Common myeloid progenitor, CD34-positive (primary cell): ENCODE results near the gene KLHDC4.
A peak's percentile ranks its signal among the peaks of the same experiment; 100 is the strongest.
"Not testable (repeated sequence)": the region's sequence is repeated elsewhere in the genome, so short reads cannot be mapped to it uniquely, and the experiment has no call there.

ENCODE experiments used
- CTCF ChIA-PET: fragments of 350-600 bp; sonication (Branson Sonifier 250); formaldehyde crosslinking; loops from one replicate; lab custom pipeline; 2021; ENCODE audit warnings: antibody characterized with exemption; lab: Charles Lee
- POLR2A ChIA-PET: fragments of 350-600 bp; sonication (Branson Sonifier 250); formaldehyde crosslinking; loops from one replicate; lab custom pipeline; 2021; ENCODE audit warnings: antibody characterized with exemption; lab: Charles Lee
- DNase-seq, 3 donors: peaks; one replicate each; pipeline versions ENCODE4 v3.0.0 to v3.0.0-alpha.2; 2013
- H3K27ac ChIP-seq, 2 experiments: 1 replicate in 1 of 2; 2 replicates in 1 of 2; pipeline ENCODE4 v1.7.0; 2013; ENCODE audit warnings: inconsistent platforms in 2 of 2, low read length in 2 of 2, mild to moderate bottlenecking in 2 of 2, low read depth in 1 of 2, moderate library complexity in 1 of 2; ENCODE audit not compliant: severe bottlenecking in 2 of 2, insufficient read depth in 1 of 2, poor library complexity in 1 of 2
- H3K27me3 ChIP-seq, 5 experiments: replicated peaks in 2 of 5; 1 replicate in 3 of 5; 2 replicates in 2 of 5; pipeline versions ENCODE4 v1.6.1 to v1.7.0; 2013; ENCODE audit warnings: low read length in 4 of 5, mild to moderate bottlenecking in 2 of 5, moderate library complexity in 2 of 5, inconsistent platforms in 1 of 5; ENCODE audit not compliant: insufficient read depth in 5 of 5, control insufficient read depth in 4 of 5
- H3K36me3 ChIP-seq, 4 experiments: 1 replicate in 2 of 4; 2 replicates in 2 of 4; pipeline versions ENCODE4 v1.6.1 to v1.7.0; 2013; ENCODE audit warnings: low read length in 3 of 4, control low read depth in 1 of 4, mild to moderate bottlenecking in 1 of 4; ENCODE audit not compliant: control insufficient read depth in 4 of 4, insufficient read depth in 4 of 4
- H3K4me1 ChIP-seq, 4 experiments: 1 replicate in 3 of 4; 2 replicates in 1 of 4; pipeline versions ENCODE4 v1.6.1 to v1.7.1; 2013; ENCODE audit warnings: low read length in 3 of 4, mild to moderate bottlenecking in 3 of 4, control low read depth in 1 of 4, inconsistent platforms in 1 of 4, moderate library complexity in 1 of 4; ENCODE audit not compliant: control insufficient read depth in 4 of 4, insufficient read depth in 4 of 4; ENCODE audit errors: control extremely low read depth in 1 of 4
- H3K4me3 ChIP-seq, 7 experiments: 1 replicate in 4 of 7; 2 replicates in 3 of 7; pipeline versions ENCODE4 v1.5.1 to v1.7.0; 2013; ENCODE audit warnings: mild to moderate bottlenecking in 7 of 7, low read length in 6 of 7, moderate library complexity in 6 of 7, inconsistent platforms in 2 of 7, low read depth in 2 of 7, control low read depth in 1 of 7; ENCODE audit not compliant: insufficient read depth in 4 of 7, control insufficient read depth in 1 of 7; ENCODE audit errors: extremely low read depth in 1 of 7
- H3K9me3 ChIP-seq, 5 experiments: 1 replicate in 4 of 5; 2 replicates in 1 of 5; pipeline versions ENCODE4 v1.6.1 to v1.7.1; 2013; ENCODE audit warnings: low read length in 4 of 5, mild to moderate bottlenecking in 2 of 5, inconsistent platforms in 1 of 5, low read depth in 1 of 5, moderate library complexity in 1 of 5; ENCODE audit not compliant: control insufficient read depth in 4 of 5, insufficient read depth in 2 of 5; ENCODE audit errors: control extremely low read depth in 1 of 5
- WGBS: methylation state at CpG from one replicate; pipeline ENCODE4 v1.1.5; 2013; ENCODE audit not compliant: insufficient coverage; 5-methylcytosine and 5-hydroxymethylcytosine counted together

The KLHDC4 gene

DNA sequence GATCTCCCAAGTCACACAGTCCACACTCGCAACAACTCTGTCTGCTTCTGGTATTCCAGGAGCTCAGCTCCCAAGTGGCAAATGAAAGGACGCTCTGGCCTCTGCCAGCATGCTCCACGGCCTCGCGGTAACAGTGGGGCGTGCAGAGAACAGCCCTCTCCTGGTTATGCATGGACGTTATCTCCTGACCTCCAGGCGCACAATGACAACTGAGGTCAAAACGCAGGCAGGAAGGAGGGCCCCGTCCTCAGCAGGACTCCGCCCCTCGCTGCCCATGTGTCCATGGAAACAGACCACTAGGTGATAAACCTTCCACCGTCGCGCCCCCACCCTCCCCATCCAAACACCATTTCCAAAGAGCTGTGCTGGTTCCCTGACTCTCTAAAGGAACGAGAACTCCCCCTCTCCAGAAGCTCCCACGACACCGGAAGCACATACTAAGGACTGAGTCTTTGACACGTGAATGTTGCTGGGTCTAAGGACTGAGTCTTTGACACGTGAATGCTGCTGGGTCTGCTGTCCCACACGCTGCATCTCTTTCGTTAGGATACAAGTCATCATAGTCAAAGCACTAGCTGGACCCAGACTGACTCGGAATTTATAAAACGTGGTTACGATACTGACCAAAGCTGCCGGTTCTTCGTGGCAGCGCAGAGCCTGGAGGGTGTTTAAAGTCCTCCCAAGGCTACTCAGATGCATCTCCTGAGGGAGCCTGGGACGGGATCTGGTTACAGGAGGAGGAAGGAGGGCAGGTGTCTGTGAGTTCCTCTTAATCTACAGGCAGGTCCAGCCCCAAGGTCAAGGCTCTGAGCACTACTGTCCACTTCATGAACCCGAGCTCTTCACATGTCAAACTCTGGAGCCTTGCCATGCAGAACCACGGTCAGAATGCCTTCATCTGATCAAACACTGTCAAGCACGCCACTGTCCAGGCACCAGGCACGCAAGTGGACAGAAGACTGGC is 43.9 kb downstream of the KLHDC4 start:
- Histone ChIP-seq H3K36me3 (peaks cover 0 to 69% (median 20%) of the 10 kb centered on the region in 4 experiments), H3K27ac (no peak overlapping the region), H3K4me3 (no peak overlapping the region), H3K9me3 (no peaks in the 10 kb centered on the region), H3K4me1 (peaks cover 0 to 4% (median 1%) of the 10 kb centered on the region in 4 experiments), H3K27me3 (no peaks in the 10 kb centered on the region)
- WGBS: 94% methylated on average over 30 of the region's 33 CpGs
- peak in 1 of 3 donors; percentile 12 for DNase-seq
- ChIA-PET POLR2A (no interaction called here), CTCF (interaction anchor here (1.1 kb wide), 1 partner anchor 13 kb away, joined by 3 read pairs; no protein-coding TSS in a partner anchor)

DNA sequence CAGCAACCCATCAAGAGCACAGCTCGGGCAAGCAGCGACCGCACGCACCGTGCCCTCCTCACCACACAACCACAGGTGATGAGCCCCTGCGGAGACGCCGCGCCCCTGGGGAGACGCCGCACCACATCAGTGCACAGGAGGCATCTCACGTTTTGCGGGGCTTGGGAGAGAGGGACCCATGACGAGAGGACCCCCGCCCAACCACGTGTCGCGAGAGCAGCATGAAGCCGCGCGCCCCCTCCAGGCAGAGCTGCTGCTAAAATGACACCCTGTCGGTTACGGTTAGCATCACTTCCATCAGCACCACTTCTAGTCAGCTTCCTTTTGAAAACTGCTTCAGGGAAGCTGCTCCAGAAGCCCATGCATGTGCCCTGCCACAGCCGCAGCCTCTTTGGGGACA is 45.3 kb downstream of the KLHDC4 start:
- 97% methylated on average over 15 of the region's 24 CpGs for WGBS
- CTCF ChIA-PET: interaction anchor here (1.9 kb wide), 1 partner anchor 18 kb away, joined by 4 read pairs; no protein-coding TSS in a partner anchor
- Histone ChIP-seq H3K27ac (no peak overlapping the region), H3K27me3 (no peaks in the 10 kb centered on the region), H3K9me3 (no peaks in the 10 kb centered on the region), H3K36me3 (peaks cover 0 to 71% (median 26%) of the 10 kb centered on the region in 4 experiments), H3K4me3 (no peak overlapping the region), H3K4me1 (peaks cover 0 to 4% (median 1%) of the 10 kb centered on the region in 4 experiments)
- no peak for DNase-seq
- POLR2A ChIA-PET: no interaction called here

DNA sequence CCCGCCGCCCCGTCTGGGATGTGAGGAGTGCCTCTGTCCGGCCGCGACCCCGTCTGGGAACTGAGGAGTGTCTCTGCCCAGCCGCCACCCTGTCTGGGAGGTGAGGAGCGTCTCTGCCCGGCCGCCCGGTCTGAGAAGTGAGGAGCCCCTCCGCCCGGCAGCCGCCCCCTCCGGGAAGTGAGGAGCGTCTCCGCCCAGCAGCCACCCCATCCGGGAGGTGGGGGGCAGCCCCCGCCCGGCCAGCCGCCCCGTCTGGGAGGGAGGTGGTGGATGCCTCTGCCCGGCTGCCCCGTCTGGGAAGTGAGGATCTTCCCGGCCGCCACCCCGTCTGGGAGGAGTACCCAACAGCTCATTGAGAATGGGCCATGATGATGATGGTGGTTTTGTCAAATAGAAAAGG is 47.0 kb downstream of the KLHDC4 start:
- H3K4me3 ChIP-seq, H3K27me3 ChIP-seq, POLR2A ChIA-PET, H3K27ac ChIP-seq, H3K4me1 ChIP-seq, CTCF ChIA-PET, H3K9me3 ChIP-seq, DNase-seq: not testable (repeated sequence)
- 91% methylated on average over 20 of the region's 28 CpGs for WGBS
- peaks cover 0 to 71% (median 34%) of the 10 kb centered on the region in 4 experiments for H3K36me3 ChIP-seq

DNA sequence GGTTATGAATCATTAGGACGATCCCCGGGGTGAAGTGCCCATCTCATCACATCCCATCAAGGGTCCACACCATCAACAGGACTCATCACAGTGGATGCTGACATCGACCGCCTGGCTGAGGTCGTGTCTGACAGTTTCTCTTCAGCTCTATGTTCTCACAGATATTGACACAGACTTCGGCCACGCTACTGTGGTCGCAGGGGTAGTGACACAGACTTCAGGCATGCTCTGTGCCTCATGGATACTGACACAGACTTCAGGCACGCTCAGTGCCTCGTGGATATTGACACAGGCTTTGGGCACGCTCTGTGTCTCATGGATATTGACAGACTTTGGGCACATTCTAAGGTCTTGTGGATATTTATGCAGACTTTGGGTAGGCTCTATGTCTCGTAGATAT is 50.1 kb downstream of the KLHDC4 start:
- Histone ChIP-seq H3K9me3 (no peaks in the 10 kb centered on the region), H3K36me3 (peaks cover 0 to 71% (median 37%) of the 10 kb centered on the region in 4 experiments), H3K4me1 (peaks cover 3 to 13% (median 5%) of the 10 kb centered on the region in 4 experiments), H3K27me3 (no peaks in the 10 kb centered on the region), H3K27ac (no peak overlapping the region), H3K4me3 (no peak overlapping the region)
- DNase-seq: no peak
- POLR2A ChIA-PET: interaction anchor here (0.7 kb wide), 1 partner anchor 64 kb away, joined by 3 read pairs; no protein-coding TSS in a partner anchor
- WGBS: 96% methylated on average over 12 of the region's 12 CpGs
- CTCF ChIA-PET: no interaction called here

DNA sequence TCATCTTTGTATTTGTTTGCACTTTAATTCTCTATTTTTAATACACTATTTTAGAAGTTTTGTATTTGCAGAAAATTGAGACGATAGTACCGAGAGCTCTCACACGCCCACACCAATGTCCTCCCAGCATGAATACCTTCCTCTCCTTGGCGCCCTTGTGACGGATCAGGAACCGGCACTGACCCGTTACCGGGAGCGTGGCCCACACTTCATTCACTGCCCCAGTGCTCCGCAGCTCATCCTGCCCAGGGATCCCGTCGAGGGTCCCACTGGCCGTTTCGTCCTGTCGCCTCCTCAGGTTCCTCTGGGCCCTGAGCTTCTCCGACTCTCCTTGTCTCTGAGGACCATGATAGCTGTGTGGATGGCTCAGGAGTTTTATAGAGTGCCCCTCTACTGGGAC is 50.6 kb downstream of the KLHDC4 start:
- Histone ChIP-seq H3K27me3 (no peaks in the 10 kb centered on the region), H3K27ac (no peak overlapping the region), H3K9me3 (no peaks in the 10 kb centered on the region), H3K36me3 (peaks cover 0 to 71% (median 39%) of the 10 kb centered on the region in 4 experiments), H3K4me3 (no peak overlapping the region), H3K4me1 (peaks cover 3 to 13% (median 5%) of the 10 kb centered on the region in 4 experiments)
- ChIA-PET POLR2A (interaction anchor here (0.7 kb wide), 1 partner anchor 64 kb away, joined by 3 read pairs; no protein-coding TSS in a partner anchor), CTCF (interaction anchor here (0.8 kb wide), 1 partner anchor 8 kb away, joined by 3 read pairs; no protein-coding TSS in a partner anchor)
- DNase-seq: no peak
- WGBS: 99% methylated on average over 14 of the region's 16 CpGs

DNA sequence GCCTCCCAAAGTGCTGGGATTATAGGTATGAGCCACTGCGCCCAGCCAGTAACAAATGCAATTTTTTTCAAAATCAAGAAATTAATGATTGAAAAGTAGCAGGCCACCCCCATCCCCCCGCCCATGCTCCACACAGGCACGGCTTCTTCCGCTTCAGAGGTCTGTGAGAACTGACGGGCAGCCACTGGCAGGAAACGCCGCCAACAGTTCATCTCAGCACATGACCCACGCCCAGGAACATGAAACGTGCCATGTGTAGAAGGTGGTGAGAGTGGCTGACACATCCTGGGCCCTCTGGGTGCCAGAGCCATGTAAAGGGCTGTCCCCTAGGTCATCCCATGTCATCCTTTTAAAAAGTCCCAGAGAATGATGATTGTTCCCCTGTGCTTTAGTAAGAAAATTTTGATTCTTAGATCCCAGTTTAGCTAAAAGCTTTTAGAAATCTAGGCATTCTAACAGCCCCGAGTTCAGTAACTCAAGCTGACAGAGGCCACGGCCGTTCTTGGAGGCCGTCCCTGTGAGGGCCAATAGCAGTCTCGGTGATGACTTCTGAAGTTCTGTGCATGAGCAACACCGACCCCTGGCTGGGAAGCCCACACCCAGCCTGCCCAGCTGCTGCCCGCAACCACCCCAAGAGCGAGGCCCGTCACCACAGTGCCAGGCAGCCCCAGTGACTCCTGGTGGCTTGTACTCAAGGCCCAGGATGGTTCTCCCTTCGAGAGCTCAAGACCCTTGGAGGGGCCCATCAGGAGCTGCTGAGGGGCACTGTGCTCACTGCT is 52.1 kb downstream of the KLHDC4 start:
- peaks cover 3 to 13% (median 5%) of the 10 kb centered on the region in 4 experiments for H3K4me1 ChIP-seq
- no peaks in the 10 kb centered on the region for H3K27me3 ChIP-seq
- no peaks in the 10 kb centered on the region for H3K9me3 ChIP-seq
- ChIA-PET POLR2A (no interaction called here), CTCF (interaction anchor here (0.6 to 1.3 kb wide), 4 partner anchors 12 to 77 kb away, joined by 3 read pairs; no protein-coding TSS in a partner anchor)
- peaks cover 7 to 81% (median 48%) of the 10 kb centered on the region in 4 experiments for H3K36me3 ChIP-seq
- H3K4me3 ChIP-seq: no peak overlapping the region
- 85% methylated on average over 14 of the region's 19 CpGs for WGBS
- peak; percentile 30 to 61 (median 59) for DNase-seq
- peak overlapping the region in 1 of 2 experiments; percentile 36 for H3K27ac ChIP-seq
